GM12891 (cell line): ENCODE measurements around the gene LACTBL1.
"Not testable (repeated sequence)": the region's sequence is repeated elsewhere in the genome, so short reads cannot be mapped to it uniquely, and the experiment has no call there.

ENCODE experiments used
- DNase-seq: peaks from one replicate; pipeline ENCODE4 v3.0.0; 2011; ENCODE audit warnings: low spot score; ENCODE audit not compliant: insufficient read length
- FAIRE-seq: peaks from 2 replicates; lab custom pipeline; 2011; peaks lifted over from hg19 to GRCh38; lab: Jason Lieb, UNC
- PAX5 ChIP-seq: IDR thresholded peaks from 2 replicates; pipeline ENCODE4 v1.6.1; 2011; ENCODE audit warnings: low read length, moderate library complexity, mild to moderate bottlenecking; ENCODE audit not compliant: insufficient read depth, severe bottlenecking
- POLR2A ChIP-seq: IDR thresholded peaks from 2 replicates; pipeline ENCODE4 v1.6.1; 2011; ENCODE audit warnings: low read depth, low read length, control low read depth
- POLR2AphosphoS5 ChIP-seq: IDR thresholded peaks from 2 replicates; pipeline ENCODE4 v1.6.1; 2011; ENCODE audit warnings: low read depth, low read length, control low read depth
- POU2F2 ChIP-seq: IDR thresholded peaks from 2 replicates; pipeline ENCODE4 v1.6.1; 2011; ENCODE audit warnings: low read depth, mild to moderate bottlenecking, control low read depth, low read length, moderate library complexity
- SPI1 ChIP-seq: IDR thresholded peaks from 2 replicates; pipeline ENCODE4 v1.6.1; 2011; ENCODE audit warnings: low read depth, low read length, control low read depth
- TAF1 ChIP-seq: IDR thresholded peaks from 2 replicates; pipeline ENCODE4 v1.6.1; 2011; ENCODE audit warnings: low read depth, low read length, control low read depth

The LACTBL1 gene

GRCh38 chr1:23008901-23009300 lies 36.2 kb upstream of the LACTBL1 start:
- DNase-seq (no peak), FAIRE-seq (no peak)
- TF ChIP-seq TAF1 (no peak), SPI1 (no peak), POU2F2 (no peak), PAX5 (no peak), POLR2A (no peak)

GRCh38 chr1:23007106-23007505 lies 34.4 kb upstream of the LACTBL1 start:
- FAIRE-seq (no peak), DNase-seq (no peak)
- TF ChIP-seq TAF1: no peak
- no peak for TF ChIP-seq SPI1
- TF ChIP-seq PAX5: no peak
- no peak for TF ChIP-seq POU2F2
- TF ChIP-seq POLR2AphosphoS5: no peak
- TF ChIP-seq POLR2A: no peak

- FAIRE-seq: not testable (repeated sequence)
Observed at GRCh38 chr1:23004769-23005168, 32.1 kb upstream of the LACTBL1 start.

GRCh38 chr1:23004112-23004511 lies 31.4 kb upstream of the LACTBL1 start:
- no peak for TF ChIP-seq TAF1
- TF ChIP-seq POLR2A: no peak
- TF ChIP-seq POU2F2: no peak
- TF ChIP-seq PAX5: no peak
- no peak for TF ChIP-seq SPI1
- no peak for TF ChIP-seq POLR2AphosphoS5
- FAIRE-seq (no peak), DNase-seq (no peak)

More at GRCh38 chr1:23004769-23005168, 32.1 kb upstream of the LACTBL1 start:
- DNase-seq: not testable (repeated sequence)

GRCh38 chr1:23002218-23002617 lies 29.6 kb upstream of the LACTBL1 start:
- not testable (repeated sequence) for DNase-seq, FAIRE-seq

GRCh38 chr1:23000133-23000532 lies 27.5 kb upstream of the LACTBL1 start:
- not testable (repeated sequence) for DNase-seq, FAIRE-seq

GRCh38 chr1:22997528-22997927 lies 24.9 kb upstream of the LACTBL1 start:
- FAIRE-seq, DNase-seq: not testable (repeated sequence)

- FAIRE-seq (no peak), DNase-seq (no peak)
- TF ChIP-seq TAF1 (no peak), PAX5 (no peak), SPI1 (no peak), POLR2A (no peak), POU2F2 (no peak)
Observed at GRCh38 chr1:22995774-22996173, 23.1 kb upstream of the LACTBL1 start.

GRCh38 chr1:22993220-22993795 lies 20.6 kb upstream of the LACTBL1 start:
- not testable (repeated sequence) for DNase-seq, FAIRE-seq

- not testable (repeated sequence) for FAIRE-seq, DNase-seq
Observed at GRCh38 chr1:22992384-22992783, 19.7 kb upstream of the LACTBL1 start.

- no peak for DNase-seq
- TF ChIP-seq POLR2AphosphoS5 (no peak), POU2F2 (no peak), PAX5 (no peak), SPI1 (no peak), POLR2A (no peak), TAF1 (no peak)
- no peak for FAIRE-seq
Observed at GRCh38 chr1:22983944-22984343, 11.3 kb upstream of the LACTBL1 start.

GRCh38 chr1:22980471-22980790 lies 7.8 kb upstream of the LACTBL1 start:
- not testable (repeated sequence) for FAIRE-seq, DNase-seq
